UCSD-AML1 (cell line): ENCODE results near the gene SLC35D1.
"Not testable (repeated sequence)": the region's sequence is repeated elsewhere in the genome, so short reads cannot be mapped to it uniquely, and the experiment has no call there.

Source experiments
- DNase-seq: peaks from one replicate; lab custom pipeline; 2025; ENCODE audit not compliant: unreplicated experiment; lab: John Stamatoyannopoulos, UW

The SLC35D1 gene

DNA sequence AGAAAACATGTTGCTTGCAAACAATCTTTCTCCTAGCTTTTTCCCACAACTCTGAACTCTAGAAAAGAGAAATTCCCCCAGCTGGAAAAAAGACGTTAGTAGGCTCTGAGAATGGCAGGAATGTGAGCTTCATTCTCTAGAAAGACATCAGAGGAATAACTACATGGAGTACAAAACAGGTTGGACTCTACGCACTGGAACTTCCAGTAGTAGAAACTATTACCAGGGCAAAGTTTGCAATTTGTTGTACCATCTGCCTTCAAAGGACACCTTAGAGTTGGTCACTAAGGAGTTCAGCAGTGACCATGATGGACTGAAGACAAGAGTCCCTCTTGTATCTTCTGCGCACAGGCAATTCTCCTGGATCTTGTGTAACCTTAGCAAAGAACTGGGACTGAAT, 60.9 kb downstream of the SLC35D1 start:
- DNase-seq: no peak

DNA sequence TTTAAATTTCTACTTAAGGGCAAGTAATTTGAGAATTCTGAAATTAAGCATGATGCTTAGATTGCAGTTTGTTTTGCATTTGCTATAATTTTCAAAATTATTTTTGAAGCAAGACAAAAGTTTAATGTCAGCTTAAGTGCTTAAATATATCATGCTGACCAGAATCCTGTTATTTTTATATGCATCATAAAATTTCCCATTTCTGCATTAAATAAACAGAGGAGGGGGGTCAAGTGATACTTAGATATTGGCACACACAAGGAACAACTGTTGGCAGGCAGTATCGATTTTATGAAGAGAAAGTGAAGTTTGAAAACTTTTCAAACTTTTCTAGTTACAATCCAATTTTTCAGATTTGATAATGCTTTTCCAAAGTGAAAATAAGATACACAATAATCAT, 68.1 kb downstream of the SLC35D1 start:
- DNase-seq: no peak

DNA sequence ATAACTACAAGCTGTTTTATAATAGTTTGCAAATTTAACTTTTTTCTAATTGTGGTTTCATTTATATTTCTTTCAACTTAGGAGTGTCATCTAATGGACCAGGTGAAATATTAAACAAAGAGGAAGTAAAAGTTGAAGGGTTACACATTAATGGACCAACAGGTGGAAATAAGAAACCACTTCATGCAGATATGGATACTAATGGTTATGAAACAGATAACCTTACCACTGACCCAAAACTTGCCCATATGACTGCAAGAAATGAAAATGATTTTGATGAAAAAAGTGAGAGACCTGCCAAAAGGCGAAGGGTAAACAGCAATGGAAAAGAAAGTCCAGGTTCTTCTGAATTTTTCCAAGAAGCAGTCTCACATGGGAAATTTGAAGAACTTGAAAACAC, 69.5 kb downstream of the SLC35D1 start:
- no peak for DNase-seq

DNA sequence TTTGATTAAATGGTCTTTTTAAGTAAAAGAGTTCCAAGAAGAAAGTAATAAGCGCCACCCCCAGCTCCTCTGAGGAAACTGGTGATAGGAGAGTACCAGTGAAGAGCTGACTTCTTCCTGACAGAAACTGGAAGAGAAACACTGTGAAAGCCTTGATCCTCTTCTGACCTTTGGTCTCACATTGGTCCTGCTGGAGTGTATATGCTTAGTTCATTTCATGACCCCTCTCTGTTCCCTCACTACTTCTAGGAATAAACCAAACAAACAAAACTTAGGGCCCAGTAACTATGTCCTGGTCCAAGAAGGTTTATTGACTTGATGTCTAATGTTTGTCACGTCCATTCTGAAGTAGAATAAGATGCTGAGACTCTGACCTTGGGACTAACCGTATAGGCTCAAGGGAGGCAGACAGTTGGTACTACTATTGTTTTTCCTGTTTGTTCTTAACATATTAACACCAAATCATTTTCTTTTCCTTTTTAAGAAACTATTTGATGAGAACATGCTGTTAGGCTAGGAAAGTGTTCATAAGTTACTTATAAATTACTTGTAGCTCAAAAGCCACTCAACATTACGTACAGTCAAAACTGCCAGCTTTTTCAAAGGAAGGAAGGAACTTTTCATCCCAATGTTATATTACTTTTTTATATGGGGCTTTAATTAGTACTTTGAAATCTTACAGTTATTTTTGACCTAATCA, 71.2 kb downstream of the SLC35D1 start:
- DNase-seq: no peak

DNA sequence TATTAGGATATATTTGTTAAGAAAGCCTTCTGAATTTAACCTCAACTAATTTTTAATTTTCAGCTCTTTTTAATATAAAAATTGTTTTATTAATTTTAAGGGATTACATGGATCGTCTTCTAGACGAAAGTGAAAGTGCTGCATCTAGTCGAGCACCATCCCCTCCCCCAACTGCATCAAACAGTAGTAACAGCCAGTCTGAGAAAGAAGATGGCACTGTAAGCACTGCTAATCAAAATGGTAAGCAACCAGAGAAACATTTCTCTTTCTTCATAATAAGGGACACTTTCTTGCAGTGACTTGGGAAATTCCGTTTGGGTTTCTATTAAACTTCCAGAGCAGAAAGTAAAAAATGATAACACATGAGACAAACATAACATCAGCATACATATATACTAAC, 72.3 kb downstream of the SLC35D1 start:
- no peak for DNase-seq

DNA sequence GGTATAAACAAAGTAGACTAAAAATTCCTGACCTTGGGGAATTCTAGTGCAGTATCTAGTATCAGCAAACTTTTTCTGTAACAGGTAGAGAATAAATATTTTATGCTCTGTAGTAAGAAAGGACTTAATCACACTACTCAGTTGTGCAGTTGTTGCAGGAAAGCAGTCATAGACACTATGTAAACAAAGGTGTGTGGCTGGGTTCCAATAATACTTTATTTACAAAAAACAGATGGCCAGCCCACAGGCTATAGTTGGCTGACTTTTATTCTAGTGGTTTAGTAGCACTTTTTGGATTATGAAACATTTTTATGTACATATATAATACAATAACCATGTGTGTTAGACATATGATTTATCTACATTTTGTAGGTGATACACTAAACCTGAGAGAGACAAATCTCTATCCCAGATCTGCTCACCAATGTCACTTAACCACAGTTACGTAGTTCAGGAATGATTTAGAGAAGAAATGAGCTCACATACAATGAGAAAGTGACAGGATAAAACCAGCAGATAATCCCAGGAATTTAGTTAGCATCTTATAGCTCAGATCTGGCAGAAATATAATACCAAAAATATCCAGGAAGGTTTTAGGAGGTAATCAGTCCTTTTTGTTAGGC, 73.1 kb downstream of the SLC35D1 start:
- no peak for DNase-seq

DNA sequence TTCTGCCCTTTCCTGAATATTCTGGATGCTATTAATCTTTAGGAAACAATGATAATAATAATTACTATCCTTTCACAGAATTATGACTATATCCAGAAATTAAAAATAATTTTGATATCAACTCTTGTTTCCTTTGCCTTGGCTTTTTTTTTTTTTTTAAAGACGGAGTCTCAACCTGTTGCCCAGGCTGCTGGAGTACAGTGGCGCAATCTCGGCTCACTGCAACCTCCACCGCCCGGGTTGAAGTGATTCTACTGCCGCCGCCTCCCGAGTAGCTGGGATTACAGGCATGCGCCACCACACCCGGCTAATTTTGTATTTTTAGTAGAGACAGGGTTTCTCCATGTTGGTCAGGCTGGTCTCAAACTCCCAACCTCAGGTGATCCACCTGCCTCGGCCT, 74.3 kb downstream of the SLC35D1 start:
- not testable (repeated sequence) for DNase-seq

DNA sequence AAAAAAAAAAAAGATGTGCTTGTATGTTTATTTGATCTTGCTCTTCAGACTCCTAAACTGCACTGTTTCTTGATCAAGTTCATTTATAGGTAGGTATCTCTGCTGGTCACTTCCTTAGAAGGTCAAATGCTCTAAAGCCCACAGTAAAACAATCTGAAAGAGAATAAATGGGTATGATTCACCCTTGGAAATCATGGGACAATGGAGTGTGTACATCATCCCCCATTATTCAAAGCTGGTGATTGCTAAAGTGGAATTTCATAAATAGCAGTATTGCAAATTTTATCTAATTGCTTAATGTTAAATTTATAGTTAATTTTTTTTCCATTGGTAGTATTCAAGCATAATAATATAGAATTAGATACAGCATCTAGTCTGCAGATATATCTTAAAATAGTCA, 75.7 kb downstream of the SLC35D1 start:
- no peak for DNase-seq

DNA sequence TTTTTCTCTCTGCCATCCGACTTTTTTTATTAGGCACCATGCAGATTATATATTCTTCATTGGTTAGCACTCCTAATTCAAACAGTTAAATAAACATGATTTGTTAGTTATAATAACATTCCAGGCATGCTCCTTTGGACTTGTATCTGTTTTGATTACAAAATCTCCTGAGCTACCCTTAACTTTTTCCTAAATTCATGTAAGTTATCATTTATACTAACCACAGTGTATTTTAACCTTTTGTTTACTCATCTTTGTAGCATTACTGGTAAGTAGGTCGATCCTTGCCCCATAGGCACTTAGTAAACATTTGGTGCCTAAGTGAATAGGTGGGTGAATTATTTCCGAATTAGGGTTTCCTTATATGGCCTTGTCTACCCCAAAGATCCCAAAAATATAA, 85.4 kb downstream of the SLC35D1 start:
- no peak for DNase-seq

DNA sequence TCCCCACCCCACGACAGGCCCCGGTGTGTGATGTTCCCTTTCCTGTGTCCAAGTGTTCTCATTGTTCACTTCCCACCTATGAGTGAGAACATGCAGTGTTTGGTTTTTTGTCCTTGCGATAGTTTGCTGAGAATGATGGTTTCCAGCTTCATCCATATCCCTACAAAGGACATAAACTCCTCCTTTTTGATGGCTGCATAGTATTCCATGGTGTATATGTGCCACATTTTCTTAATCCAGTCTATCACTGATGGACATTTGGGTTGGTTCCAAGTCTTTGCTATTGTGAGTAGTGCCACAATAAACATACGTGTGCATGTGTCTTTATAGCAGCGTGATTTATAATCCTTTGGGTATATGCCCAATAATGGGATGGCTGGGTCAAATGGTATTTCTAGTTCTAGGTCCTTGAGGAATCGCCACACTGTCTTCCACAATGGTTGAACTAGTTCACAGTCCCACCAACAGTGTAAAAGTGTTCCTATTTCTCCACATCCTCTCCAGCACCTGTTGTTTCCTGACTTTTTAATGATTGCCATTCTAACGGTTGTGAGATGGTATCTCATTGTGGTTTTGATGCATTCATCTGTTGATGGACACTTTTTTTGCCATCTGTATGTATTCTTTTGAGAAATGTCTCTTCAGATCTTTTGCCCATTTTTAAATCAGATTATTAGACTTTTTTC, 87.6 kb downstream of the SLC35D1 start:
- DNase-seq: not testable (repeated sequence)

DNA sequence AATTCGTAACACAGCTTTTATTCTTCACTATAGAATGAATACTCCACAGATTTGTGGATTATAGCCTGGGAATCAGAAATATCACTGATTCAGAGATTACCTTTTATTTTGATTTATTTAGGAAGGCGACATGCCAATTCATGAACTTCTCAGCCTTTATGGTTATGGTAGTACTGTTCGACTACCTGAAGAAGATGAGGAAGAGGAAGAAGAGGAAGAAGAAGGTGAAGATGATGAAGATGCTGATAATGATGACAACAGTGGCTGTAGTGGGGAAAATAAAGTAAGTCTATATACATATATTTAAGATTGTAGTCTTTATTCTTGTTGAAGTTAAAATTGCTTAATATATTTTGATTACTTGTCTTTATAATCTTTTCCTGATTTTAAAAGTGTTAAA, 96.0 kb downstream of the SLC35D1 start:
- DNase-seq: no peak

DNA sequence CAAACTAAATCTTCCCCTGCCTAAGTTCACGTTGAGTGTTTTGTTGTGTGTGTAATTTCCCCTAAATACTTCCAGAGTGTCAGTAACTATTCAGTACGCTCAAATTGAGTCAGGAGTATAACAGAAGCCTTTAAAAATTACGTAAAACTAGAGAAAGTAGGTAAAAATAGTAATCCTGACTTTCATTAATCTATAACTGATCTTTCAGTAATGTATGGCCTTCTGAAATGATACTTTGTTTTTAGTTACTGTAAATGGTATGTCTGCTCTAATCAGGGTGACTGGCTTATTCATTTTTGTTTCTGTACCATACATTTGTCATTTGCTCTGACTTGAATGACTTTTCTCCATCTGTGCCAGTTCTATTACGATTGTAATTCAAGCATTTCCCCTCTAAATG, 99.7 kb downstream of the SLC35D1 start:
- DNase-seq: no peak

DNA sequence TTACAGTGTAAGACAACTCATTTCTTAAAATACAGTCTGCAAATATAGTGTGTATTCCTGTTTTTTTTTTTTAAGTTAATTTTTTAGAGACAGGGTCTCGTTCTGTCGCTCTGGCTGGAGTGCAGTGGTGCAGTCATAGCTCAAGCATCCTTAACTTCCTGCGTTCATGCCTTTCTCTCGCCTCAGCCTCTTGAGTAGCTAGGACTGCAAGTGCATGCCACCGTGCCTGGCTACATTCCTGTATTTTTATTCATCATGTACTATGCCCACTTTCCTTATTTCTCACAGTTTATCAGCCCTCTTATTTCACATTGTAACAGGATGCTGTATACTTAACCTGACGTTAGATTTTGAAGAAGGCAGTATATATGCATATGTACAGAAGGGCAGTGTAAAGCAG, 102.4 kb downstream of the SLC35D1 start:
- DNase-seq: no peak
